ENCODE data around the gene MAF.
A peak's percentile ranks its signal among the peaks of the same experiment; 100 is the strongest.

Gene MAF

DNA sequence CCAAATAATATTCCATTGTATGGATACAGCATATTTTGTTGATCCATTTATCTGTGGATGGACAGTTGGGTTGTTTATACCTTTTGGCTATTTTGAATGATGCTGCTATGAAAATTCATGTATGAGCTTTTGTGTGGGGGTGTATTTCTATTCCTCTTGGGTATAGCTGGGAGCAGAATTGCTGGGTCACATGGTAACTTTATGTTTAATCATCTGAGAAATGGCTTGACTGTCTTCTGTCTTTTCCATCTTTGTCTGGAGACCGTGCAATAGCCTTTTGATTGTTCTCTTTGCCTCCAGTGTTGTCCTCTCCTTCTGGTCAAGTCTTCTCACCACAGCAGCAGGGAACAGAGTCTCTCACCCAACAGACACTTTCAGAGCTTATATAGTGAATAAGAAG is 20.5 kb upstream of the MAF start:
- CTCF ChIA-PET: interaction anchor here (1.0 kb wide), 1 partner anchor 12 kb away, joined by 3 read pairs; no protein-coding TSS in a partner anchor

DNA sequence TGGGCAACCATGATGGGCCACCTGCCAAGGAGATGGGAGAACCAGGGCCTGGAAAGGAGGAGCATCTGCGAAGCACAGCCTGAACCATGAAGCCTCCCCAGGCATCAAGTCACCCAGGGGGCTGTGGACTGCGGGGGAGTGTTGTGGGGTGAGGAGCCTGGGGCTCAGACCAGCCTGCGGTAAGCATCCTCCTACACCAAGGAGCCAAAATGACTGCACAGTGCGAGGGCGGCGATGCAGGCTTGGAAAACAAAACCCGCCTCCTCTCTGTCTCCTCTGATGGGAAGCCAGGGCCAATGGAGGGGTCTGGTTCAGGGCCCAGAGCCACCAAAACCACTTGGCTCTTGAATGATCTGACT is 18.1 kb upstream of the MAF start:
- TF ChIP-seq, protein P1, sequence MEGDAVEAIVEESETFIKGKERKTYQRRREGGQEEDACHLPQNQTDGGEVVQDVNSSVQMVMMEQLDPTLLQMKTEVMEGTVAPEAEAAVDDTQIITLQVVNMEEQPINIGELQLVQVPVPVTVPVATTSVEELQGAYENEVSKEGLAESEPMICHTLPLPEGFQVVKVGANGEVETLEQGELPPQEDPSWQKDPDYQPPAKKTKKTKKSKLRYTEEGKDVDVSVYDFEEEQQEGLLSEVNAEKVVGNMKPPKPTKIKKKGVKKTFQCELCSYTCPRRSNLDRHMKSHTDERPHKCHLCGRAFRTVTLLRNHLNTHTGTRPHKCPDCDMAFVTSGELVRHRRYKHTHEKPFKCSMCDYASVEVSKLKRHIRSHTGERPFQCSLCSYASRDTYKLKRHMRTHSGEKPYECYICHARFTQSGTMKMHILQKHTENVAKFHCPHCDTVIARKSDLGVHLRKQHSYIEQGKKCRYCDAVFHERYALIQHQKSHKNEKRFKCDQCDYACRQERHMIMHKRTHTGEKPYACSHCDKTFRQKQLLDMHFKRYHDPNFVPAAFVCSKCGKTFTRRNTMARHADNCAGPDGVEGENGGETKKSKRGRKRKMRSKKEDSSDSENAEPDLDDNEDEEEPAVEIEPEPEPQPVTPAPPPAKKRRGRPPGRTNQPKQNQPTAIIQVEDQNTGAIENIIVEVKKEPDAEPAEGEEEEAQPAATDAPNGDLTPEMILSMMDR (conservative IDR thresholded peaks at IDR 0.05; ENCODE audit: low read depth): no peak

More for the DNA sequence above, 20.5 kb upstream of the MAF start:
- POLR2A ChIA-PET (ENCODE audit: low non-redundant PET): no interaction called here
- no peak overlapping the region for H3K27ac ChIP-seq
- TF ChIP-seq, protein P1 (conservative IDR thresholded peaks at IDR 0.05; ENCODE audit: low read depth): no peak
- no peak for DNase-seq (ENCODE audit: low spot score)

DNA sequence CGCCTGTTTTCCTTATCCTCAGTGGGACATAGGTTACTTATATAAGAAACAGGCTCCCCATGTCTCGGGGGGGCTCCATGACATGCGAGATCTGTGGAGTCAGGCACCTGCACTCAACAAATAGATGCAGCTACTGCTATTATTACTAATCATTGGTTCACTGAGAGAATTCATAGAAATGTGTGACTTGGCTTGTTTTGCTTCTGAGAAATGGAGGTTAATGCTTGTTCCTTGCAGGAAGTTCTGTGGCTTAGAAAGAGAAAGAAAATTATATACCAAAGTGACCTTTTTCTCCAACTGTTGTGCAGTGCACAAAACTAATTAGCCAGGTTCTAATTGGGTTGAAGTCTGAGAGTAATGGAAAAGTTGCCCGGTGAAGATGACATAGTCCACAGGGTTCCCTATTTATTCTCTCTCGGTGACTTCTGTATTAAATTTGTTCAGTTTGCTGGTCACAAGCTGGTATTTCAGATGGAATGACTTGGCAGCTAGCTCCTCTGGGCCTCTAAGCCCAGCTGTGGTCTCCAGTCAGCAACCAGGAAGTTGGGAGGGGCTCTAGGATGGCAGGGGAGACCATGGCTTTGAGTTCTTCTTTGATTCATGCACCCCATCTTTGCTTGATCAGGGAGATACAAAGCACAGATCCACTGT is 17.6 kb upstream of the MAF start:
- POLR2A ChIA-PET (ENCODE audit: low non-redundant PET): no interaction called here
- TF ChIP-seq, protein P1 (conservative IDR thresholded peaks at IDR 0.05; ENCODE audit: low read depth): no peak
- no peak for DNase-seq (ENCODE audit: low spot score)
- no peak overlapping the region for H3K27ac ChIP-seq
- CTCF ChIA-PET: interaction anchor here (0.6 kb wide), 1 partner anchor 8 kb away, joined by 3 read pairs; no protein-coding TSS in a partner anchor

More for the DNA sequence above, 18.1 kb upstream of the MAF start:
- DNase-seq (ENCODE audit: low spot score): no peak
- ChIA-PET CTCF (no interaction called here), POLR2A (ENCODE audit: low non-redundant PET) (no interaction called here)
- H3K27ac ChIP-seq: no peak overlapping the region

DNA sequence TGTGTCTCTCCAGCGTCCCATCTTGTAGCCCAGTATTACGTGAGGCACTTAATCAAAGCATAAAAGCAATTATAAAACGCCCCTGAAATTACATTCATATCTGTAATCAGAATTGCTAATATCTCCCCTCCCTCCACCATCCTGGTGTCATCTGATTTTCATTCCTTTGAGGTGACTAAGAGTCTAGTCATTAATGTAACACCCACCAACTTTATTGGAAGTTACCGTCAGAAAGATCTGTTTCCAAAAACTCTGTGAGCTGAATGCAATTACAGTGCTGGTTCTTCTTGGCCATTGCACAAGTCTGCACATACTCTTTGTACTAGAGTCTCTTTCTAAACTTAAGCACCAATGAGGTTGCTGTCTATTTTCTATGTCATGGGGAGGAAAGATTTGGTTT is 12.5 kb upstream of the MAF start:
- POLR2A ChIA-PET (ENCODE audit: low non-redundant PET): no interaction called here
- CTCF ChIA-PET: no interaction called here
- peak overlapping the region; percentile 46; the same call in 1 of the 2 replicates for H3K27ac ChIP-seq
- DNase-seq (ENCODE audit: low spot score): peak; percentile 56
- TF ChIP-seq, protein P1 (conservative IDR thresholded peaks at IDR 0.05; ENCODE audit: low read depth): no peak

DNA sequence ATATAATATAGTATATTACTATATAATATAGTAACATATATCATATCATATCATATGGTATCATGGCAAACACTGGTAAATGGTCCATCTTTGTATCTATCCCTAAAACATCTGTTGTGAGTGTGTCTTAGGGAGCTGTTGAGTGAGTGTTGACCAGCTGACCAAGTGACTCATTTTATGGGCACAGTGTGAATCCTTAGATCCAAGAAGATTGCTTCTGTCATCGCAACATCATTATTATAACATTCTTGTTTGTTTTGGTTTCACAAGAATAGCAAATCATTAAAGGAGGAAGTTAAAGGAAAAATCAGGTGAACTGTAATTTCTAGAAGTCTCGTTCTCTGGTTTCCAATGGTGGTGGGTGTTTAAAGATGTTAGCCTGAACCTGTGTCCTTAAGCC is 11.7 kb upstream of the MAF start:
- TF ChIP-seq, protein P1 (conservative IDR thresholded peaks at IDR 0.05; ENCODE audit: low read depth): no peak
- ChIA-PET CTCF (no interaction called here), POLR2A (ENCODE audit: low non-redundant PET) (no interaction called here)
- H3K27ac ChIP-seq: no peak overlapping the region
- DNase-seq (ENCODE audit: low spot score): no peak

DNA sequence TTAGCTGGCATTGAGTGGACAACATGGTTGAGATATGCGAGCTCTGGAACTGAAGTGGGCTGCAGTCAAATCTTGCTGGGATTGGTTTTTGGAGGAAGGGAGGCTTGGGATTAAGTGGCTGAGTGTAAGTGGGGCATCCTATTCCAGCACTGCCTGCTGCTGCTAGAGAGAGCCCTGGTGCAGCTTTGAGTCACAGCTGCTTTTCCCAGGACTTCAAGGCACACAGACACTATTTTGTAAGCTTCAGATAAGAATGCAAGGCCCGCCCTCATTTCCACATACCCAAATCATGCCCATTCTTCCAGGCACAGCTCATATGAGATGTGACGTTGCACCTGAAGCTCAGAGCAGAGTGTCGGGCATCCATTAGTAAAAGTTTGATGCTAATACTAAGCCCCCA is 10.2 kb upstream of the MAF start:
- no peak overlapping the region for H3K27ac ChIP-seq
- no peak for DNase-seq (ENCODE audit: low spot score)
- TF ChIP-seq, protein P1 (conservative IDR thresholded peaks at IDR 0.05; ENCODE audit: low read depth): no peak
- ChIA-PET CTCF (interaction anchor here (0.6 to 1.3 kb wide), 2 partner anchors 8 to 1627 kb away, joined by 3 to 7 read pairs; no protein-coding TSS in a partner anchor), POLR2A (ENCODE audit: low non-redundant PET) (no interaction called here)
